Heart left ventricle (tissue), 13 donors: ENCODE data around the gene SRSF8.
A peak's percentile ranks its signal among the peaks of the same experiment; 100 is the strongest.

ENCODE experiments used
- CTCF ChIP-seq, 12 donors: fragments of 200-600 bp; sonication (generic) in 4 of 12; IDR thresholded peaks; one replicate each; pipeline versions ENCODE4 v1.5.0 to v1.8.0; 2018 to 2022; ENCODE audit warnings: antibody characterized with exemption in 12 of 12, mild to moderate bottlenecking in 5 of 12
- POLR2A ChIP-seq, 2 donors: fragments of 450-650 bp; IDR thresholded peaks; one replicate each; pipeline ENCODE4 v1.6.1; 2017; ENCODE audit warnings: antibody characterized with exemption in 2 of 2, mild to moderate bottlenecking in 2 of 2, moderate library complexity in 2 of 2
- donor health status: ischemic (EF 13 %, LVEDD 7.1; RV severe dilation, severe dysfunction).
- donor health status: DM: no; HTN: yes; CAD: no.
- donor health status: DM: no; HTN: no; CAD: no.
- donor health status: ischemic (EF 25% LVEDD 6.9; RV normal size, moderate dysfunction).
- donor health status: ischemic (EF 25% LVEDD 5.7; RV mildly dilated, moderate dysfunction).
- donor health status: ischemic (EF 35%, LVEDD 5.7; RV mildly dilated, moderate dysfunction).
- donor health status: nonischemic (EF 11% LVEDD 7.7; RV severe dilation, severe dysfunction).
- donor health status: DM: yes; HTN: yes; CAD: no.
- donor health status: PGD.
- donor health status: ischemic (EF 29% LVEDD 5.4; RV normal size, mild dysfunction).
- donor health status: nonischemic (EF 23%, LVEDD 6.1; RV moderate dilation, normal function).

DNA sequence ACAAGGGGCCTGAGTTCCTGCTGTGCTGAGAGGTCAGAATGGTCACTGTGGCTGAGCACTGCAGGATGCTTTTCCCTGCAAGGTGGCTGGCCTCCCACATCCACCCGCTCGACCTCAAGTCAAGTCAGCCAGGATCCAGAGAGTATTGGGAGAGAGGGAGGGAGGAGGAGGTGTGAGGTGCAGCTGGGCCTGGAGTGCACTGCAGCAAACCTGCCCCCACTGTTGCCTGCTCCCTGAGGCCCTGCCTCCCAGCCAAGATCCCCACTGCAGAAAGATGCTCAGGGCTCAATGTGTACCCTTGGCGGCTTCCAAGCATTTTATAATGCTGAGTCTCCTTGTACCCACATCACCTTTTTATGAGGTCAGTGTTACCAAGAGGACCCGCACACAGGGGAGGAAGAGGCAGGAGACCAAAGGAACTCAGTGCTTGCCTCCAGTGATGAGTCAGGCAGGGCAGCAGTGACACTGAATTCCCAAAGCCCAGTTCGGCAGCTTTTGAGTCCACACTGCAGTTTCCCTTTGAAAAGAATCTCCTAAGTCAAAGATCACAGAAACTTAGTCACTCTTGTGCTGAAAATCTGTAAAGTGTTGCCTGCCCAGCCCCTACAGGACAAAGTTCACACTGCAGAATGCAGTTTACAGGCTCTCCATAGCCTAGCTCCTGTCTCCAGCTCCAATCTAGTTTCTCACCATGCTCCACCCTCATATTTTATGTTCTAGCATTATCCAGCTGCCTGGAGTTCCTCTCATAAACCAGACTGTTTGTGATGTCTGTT is 26.0 kb downstream of the SRSF8 start:
- TF ChIP-seq CTCF (IDR thresholded peaks at IDR 0.05) (peak in 9 of 12 donors; percentile 7 to 49 (median 30)), POLR2A (IDR thresholded peaks at IDR 0.05) (no peak)
